Measurements from ENCODE around the gene DISC1.

GRCh38 chr1:231808990-231809389 lies 182.4 kb downstream of the DISC1 start:
- TF ChIP-seq, protein P1, sequence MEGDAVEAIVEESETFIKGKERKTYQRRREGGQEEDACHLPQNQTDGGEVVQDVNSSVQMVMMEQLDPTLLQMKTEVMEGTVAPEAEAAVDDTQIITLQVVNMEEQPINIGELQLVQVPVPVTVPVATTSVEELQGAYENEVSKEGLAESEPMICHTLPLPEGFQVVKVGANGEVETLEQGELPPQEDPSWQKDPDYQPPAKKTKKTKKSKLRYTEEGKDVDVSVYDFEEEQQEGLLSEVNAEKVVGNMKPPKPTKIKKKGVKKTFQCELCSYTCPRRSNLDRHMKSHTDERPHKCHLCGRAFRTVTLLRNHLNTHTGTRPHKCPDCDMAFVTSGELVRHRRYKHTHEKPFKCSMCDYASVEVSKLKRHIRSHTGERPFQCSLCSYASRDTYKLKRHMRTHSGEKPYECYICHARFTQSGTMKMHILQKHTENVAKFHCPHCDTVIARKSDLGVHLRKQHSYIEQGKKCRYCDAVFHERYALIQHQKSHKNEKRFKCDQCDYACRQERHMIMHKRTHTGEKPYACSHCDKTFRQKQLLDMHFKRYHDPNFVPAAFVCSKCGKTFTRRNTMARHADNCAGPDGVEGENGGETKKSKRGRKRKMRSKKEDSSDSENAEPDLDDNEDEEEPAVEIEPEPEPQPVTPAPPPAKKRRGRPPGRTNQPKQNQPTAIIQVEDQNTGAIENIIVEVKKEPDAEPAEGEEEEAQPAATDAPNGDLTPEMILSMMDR (IDR thresholded peaks at IDR 0.05), result no peak
- no peak for TF ChIP-seq POLR2A (IDR thresholded peaks at IDR 0.05)
